Stomach (tissue), 4 donors: Measurements from ENCODE around the gene GALR3.

Source experiments
- CTCF ChIP-seq, 7 experiments: fragments of 450-650 bp in 4 of 7; fragments of 200-600 bp in 3 of 7; sonication (generic) in 3 of 7; IDR thresholded peaks; one replicate each; pipeline ENCODE4 v1.5.1; 2016 to 2019; ENCODE audit warnings: antibody characterized with exemption in 7 of 7, control low read depth in 2 of 7, mild to moderate bottlenecking in 1 of 7
- EP300 ChIP-seq: sonication (generic); formaldehyde crosslinking; IDR thresholded peaks from one replicate; pipeline ENCODE4 v1.6.1; 2017; ENCODE audit warnings: antibody characterized with exemption
- POLR2A ChIP-seq, 4 donors: fragments of 450-650 bp; IDR thresholded peaks; one replicate each; pipeline ENCODE4 v1.6.1; 2016; ENCODE audit warnings: antibody characterized with exemption in 4 of 4, control low read depth in 2 of 4, mild to moderate bottlenecking in 1 of 4, moderate library complexity in 1 of 4

GRCh38 chr22:37819105-37819433 is 4.1 kb upstream of the GALR3 start:
- TF ChIP-seq CTCF (IDR thresholded peaks at IDR 0.05) (no peak), EP300 (no peak), POLR2A (IDR thresholded peaks at IDR 0.05) (no peak)
